Ureter (tissue), 1 donor: Measurements from ENCODE around the gene RTN4R. TPM values are rescaled to one million over a fixed set of nuclear protein-coding genes. Genes with fewer than 3 reads are reported as not detected.

Source experiments
- DNase-seq: peaks from one replicate; pipeline ENCODE4 v3.0.0-alpha.2; 2020; ENCODE audit warnings: low spot score
- total RNA-seq: library from RNA; stranded (reverse); gene quantifications from one replicate; pipeline ENCODE4 v1.2.4, GENCODE V29; 2023
- donor health status: DM: yes; HTN: yes; CAD: no.

Gene RTN4R
- total RNA-seq, 1 donor from 2014 or later = 1.3 TPM

- DNase-seq = no peak
Observed at GRCh38 chr22:20257212-20258020, 10.7 kb downstream of the RTN4R start.

GRCh38 chr22:20256551-20257211, 11.4 kb downstream of the RTN4R start:
- DNase-seq = no peak

- DNase-seq = no peak
Observed at GRCh38 chr22:20256027-20256426, 12.1 kb downstream of the RTN4R start.

- no peak for DNase-seq
Observed at GRCh38 chr22:20254975-20255946, 12.9 kb downstream of the RTN4R start.

- no peak for DNase-seq
Observed at GRCh38 chr22:20253161-20253560, 15.0 kb downstream of the RTN4R start.

- DNase-seq = no peak
Observed at GRCh38 chr22:20251981-20252380, 16.1 kb downstream of the RTN4R start.

GRCh38 chr22:20251491-20251890, 16.6 kb downstream of the RTN4R start:
- no peak for DNase-seq

- no peak for DNase-seq
Observed at GRCh38 chr22:20249797-20250354, 18.2 kb downstream of the RTN4R start.

GRCh38 chr22:20248461-20248978, 19.6 kb downstream of the RTN4R start:
- no peak for DNase-seq

GRCh38 chr22:20247608-20248171, 20.4 kb downstream of the RTN4R start:
- DNase-seq = no peak

- no peak for DNase-seq
Observed at GRCh38 chr22:20247010-20247505, 21.1 kb downstream of the RTN4R start.

GRCh38 chr22:20246368-20247009, 21.6 kb downstream of the RTN4R start:
- DNase-seq = no peak

- no peak for DNase-seq
Observed at GRCh38 chr22:20245577-20246367, 22.3 kb downstream of the RTN4R start.

GRCh38 chr22:20244691-20245576, 23.2 kb downstream of the RTN4R start:
- DNase-seq = no peak

GRCh38 chr22:20244250-20244648, 23.9 kb downstream of the RTN4R start:
- DNase-seq = no peak

GRCh38 chr22:20243537-20244249, 24.4 kb downstream of the RTN4R start:
- peak; percentile 84 for DNase-seq

GRCh38 chr22:20243176-20243536, 25.0 kb downstream of the RTN4R start:
- no peak for DNase-seq
